ENCODE data around the gene FCER1G.

FCER1G gene

DNA sequence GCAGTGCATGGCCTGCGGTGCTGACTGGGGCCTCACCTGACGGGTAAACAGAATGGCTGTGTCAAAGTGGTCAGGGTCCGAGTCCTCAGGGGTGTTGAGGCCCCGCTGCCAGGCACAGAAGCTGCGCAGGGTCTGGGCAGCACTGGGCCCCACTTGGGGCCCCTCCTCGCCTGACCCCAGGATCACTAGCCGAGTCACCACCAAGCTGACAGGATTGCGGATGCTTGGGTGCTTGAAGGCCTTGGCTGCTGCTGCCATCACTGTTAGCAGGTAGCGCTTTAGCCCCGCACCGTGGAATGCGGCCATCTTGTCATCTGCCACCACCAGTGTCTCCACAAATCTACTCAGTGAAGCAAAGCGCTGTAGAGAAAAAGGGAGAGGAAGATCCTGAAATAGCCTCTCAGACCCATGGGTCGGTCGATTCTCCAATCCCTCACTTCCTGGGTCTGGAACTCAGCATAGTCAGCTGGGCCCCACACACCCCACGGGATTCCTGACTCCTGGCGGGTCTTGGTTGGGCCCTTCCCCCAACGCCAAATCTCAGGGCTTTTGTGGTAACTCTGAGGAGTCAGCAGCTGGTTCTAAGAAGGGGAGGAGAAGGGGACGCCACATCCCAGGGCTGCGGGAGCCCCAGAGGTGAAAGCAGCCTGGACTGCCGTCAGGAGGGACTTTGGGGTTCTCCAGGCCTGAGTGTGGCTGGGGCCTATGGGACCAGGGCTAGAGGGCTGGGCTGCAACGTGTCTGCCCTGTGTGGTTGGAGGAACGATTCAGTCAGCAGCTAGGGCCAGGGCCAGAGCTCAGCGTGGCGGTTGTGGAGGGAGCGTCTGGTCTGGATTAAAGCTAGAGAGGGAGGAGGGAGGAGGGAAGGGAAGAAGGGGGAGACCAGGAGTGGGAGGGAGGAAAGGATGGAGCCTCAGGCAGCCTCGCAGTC lies 18.3 kb upstream of the FCER1G start:
- no peak overlapping the region for H3K4me3 ChIP-seq (ENCODE audit: low read depth, low read length)
- POLR2A ChIA-PET: no interaction called here
- TF ChIP-seq ZBTB48 (tag by site-specific recombination; IDR thresholded peaks at IDR 0.05): 0 out of 2 replicates have a peak, but pooled peaks have one; percentile 12
- TF ChIP-seq ZNF169 (tag by site-specific recombination; IDR thresholded peaks at IDR 0.05): no peak
- no peak for TF ChIP-seq ZNF174 (tag by site-specific recombination; IDR thresholded peaks at IDR 0.05)
- TF ChIP-seq, protein P1, sequence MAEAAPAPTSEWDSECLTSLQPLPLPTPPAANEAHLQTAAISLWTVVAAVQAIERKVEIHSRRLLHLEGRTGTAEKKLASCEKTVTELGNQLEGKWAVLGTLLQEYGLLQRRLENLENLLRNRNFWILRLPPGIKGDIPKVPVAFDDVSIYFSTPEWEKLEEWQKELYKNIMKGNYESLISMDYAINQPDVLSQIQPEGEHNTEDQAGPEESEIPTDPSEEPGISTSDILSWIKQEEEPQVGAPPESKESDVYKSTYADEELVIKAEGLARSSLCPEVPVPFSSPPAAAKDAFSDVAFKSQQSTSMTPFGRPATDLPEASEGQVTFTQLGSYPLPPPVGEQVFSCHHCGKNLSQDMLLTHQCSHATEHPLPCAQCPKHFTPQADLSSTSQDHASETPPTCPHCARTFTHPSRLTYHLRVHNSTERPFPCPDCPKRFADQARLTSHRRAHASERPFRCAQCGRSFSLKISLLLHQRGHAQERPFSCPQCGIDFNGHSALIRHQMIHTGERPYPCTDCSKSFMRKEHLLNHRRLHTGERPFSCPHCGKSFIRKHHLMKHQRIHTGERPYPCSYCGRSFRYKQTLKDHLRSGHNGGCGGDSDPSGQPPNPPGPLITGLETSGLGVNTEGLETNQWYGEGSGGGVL (tag by site-specific recombination; IDR thresholded peaks at IDR 0.05): 0 out of 2 replicates have a peak, but pooled peaks have one; percentile 31
- TF ChIP-seq, protein P2, sequence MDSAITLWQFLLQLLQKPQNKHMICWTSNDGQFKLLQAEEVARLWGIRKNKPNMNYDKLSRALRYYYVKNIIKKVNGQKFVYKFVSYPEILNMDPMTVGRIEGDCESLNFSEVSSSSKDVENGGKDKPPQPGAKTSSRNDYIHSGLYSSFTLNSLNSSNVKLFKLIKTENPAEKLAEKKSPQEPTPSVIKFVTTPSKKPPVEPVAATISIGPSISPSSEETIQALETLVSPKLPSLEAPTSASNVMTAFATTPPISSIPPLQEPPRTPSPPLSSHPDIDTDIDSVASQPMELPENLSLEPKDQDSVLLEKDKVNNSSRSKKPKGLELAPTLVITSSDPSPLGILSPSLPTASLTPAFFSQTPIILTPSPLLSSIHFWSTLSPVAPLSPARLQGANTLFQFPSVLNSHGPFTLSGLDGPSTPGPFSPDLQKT (IDR thresholded peaks at IDR 0.05; ENCODE audit: borderline replicate concordance, low read depth, low read length): no peak
- TF ChIP-seq ZNF138 (tag by site-specific recombination; IDR thresholded peaks at IDR 0.05; ENCODE audit: borderline replicate concordance): no peak
- TF ChIP-seq ZNF776 (tag by site-specific recombination; IDR thresholded peaks at IDR 0.05; ENCODE audit: borderline replicate concordance): no peak
- no peak for TF ChIP-seq ZNF791 (tag by site-specific recombination; IDR thresholded peaks at IDR 0.05)
- TF ChIP-seq, protein P3, sequence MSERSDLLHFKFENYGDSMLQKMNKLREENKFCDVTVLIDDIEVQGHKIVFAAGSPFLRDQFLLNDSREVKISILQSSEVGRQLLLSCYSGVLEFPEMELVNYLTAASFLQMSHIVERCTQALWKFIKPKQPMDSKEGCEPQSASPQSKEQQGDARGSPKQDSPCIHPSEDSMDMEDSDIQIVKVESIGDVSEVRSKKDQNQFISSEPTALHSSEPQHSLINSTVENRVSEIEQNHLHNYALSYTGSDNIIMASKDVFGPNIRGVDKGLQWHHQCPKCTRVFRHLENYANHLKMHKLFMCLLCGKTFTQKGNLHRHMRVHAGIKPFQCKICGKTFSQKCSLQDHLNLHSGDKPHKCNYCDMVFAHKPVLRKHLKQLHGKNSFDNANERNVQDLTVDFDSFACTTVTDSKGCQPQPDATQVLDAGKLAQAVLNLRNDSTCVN (tag by site-specific recombination; optimal IDR thresholded peaks at IDR 0.05): no peak
- peak; percentile 67; the same call in 1 of the 2 replicates for TF ChIP-seq ZNF600 (tag by site-specific recombination; IDR thresholded peaks at IDR 0.05)
- H3K36me3 ChIP-seq (ENCODE audit: control insufficient read depth in 2 of 2, insufficient read depth in 1 of 2, low read length in 2 of 2): no peaks in the 10 kb centered on the region
- H3K9me3 ChIP-seq (ENCODE audit: control insufficient read depth, insufficient read depth, low read depth, low read length): no peaks in the 10 kb centered on the region
- H3K4me1 ChIP-seq (ENCODE audit: control insufficient read depth, insufficient read depth, low read length): peaks cover 9% of the 10 kb centered on the region; the same call in 1 of the 2 replicates
- H3K27ac ChIP-seq (ENCODE audit: extremely low read depth, low read depth, low read length): no peak overlapping the region
- CTCF ChIA-PET: no interaction called here

DNA sequence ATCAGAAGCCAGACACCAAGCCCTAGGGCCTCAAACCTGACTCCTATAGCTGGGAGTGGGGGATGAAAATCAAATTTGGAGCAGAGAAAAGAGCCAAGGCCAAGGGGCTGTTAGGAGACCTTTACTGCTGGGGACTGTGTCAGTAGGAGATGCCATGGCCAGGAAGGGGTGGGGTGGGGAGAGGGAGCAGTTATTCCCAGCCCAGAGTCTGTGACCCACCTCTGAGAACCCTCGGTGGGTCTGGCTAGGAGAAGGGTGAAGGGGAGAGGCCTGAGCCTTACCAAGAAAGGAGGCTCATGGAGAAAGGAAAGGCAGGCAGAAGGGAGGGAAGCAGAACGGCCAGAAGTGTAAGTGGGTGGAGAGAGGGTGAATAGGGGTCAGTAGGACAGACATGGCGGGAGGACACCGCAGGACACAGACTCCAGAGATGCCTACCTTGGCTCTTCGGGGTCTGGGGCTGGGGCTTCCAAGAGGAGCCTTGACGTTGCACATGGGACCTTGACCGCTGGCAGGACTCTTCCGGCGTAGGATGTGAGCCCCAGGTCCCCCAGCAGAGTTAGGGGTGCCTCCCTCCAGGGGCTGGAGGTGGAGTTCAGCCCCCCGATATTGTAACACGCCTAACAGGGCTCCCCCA lies 17.4 kb upstream of the FCER1G start:
- no peak overlapping the region for H3K4me3 ChIP-seq (ENCODE audit: low read depth, low read length)
- TF ChIP-seq SALL2 (tag by site-specific recombination; IDR thresholded peaks at IDR 0.05; ENCODE audit: borderline replicate concordance) (no peak), ZNF514 (tag by site-specific recombination; IDR thresholded peaks at IDR 0.05) (no peak), ZBTB7A (tag by site-specific recombination; IDR thresholded peaks at IDR 0.05; ENCODE audit: low read depth) (no peak), KLF8 (tag by site-specific recombination; IDR thresholded peaks at IDR 0.05) (no peak)
- ChIA-PET CTCF (interaction anchor here (1.0 to 1.9 kb wide), 4 partner anchors 13 to 184 kb away, joined by 3 to 14 read pairs (median 4); partner anchors contain the start of gene TOMM40L), POLR2A (interaction anchor here (1.0 to 1.9 kb wide), 4 partner anchors 21 to 242 kb away, joined by 3 to 7 read pairs (median 4); partner anchors contain the start of gene TOMM40L)
- H3K36me3 ChIP-seq (ENCODE audit: control insufficient read depth in 2 of 2, insufficient read depth in 1 of 2, low read length in 2 of 2): no peaks in the 10 kb centered on the region
- H3K4me1 ChIP-seq (ENCODE audit: control insufficient read depth, insufficient read depth, low read length): peaks cover 9% of the 10 kb centered on the region; the same call in 1 of the 2 replicates
- H3K27ac ChIP-seq (ENCODE audit: extremely low read depth, low read depth, low read length): no peak overlapping the region
- H3K9me3 ChIP-seq (ENCODE audit: control insufficient read depth, insufficient read depth, low read depth, low read length): no peaks in the 10 kb centered on the region
